Gastrocnemius medialis (tissue), 4 donors: ENCODE measurements around the gene ANKRD12. TPM values are rescaled to one million over a fixed set of nuclear protein-coding genes. Genes with fewer than 3 reads are reported as not detected.

Experiments
- ATAC-seq, 2 donors: fragments of 150-250 bp; one replicate each; pipeline ENCODE4 v1.9.1; 2016
- DNase-seq, 2 donors: peaks; one replicate each; pipeline ENCODE4 v3.0.0-alpha.2; 2019
- H3K27ac ChIP-seq, 4 donors: fragments of 200-600 bp; sonication (generic); 1 replicate in 1 of 4; 2 replicates in 3 of 4; pipeline ENCODE4 v1.5.1; 2016 to 2018; ENCODE audit warnings: mild to moderate bottlenecking in 2 of 4, moderate library complexity in 1 of 4
- H3K27me3 ChIP-seq, 3 donors: fragments of 200-600 bp; sonication (generic) in 2 of 3; 1 replicate in 1 of 3; 2 replicates in 2 of 3; pipeline versions ENCODE4 v1.5.1 to v1.6.0; 2016 to 2019; ENCODE audit warnings: mild to moderate bottlenecking in 1 of 3, moderate library complexity in 1 of 3
- H3K36me3 ChIP-seq, 2 donors: fragments of 200-600 bp; sonication (generic) in 1 of 2; one replicate each; pipeline ENCODE4 v1.5.1; 2017 to 2018
- H3K4me1 ChIP-seq, 2 donors: fragments of 200-600 bp; sonication (generic) in 1 of 2; one replicate each; pipeline ENCODE4 v1.5.1; 2016 to 2017; ENCODE audit warnings: mild to moderate bottlenecking in 2 of 2
- H3K4me3 ChIP-seq, 4 donors: fragments of 200-600 bp; sonication (generic) in 3 of 4; 1 replicate in 1 of 4; 2 replicates in 3 of 4; pipeline ENCODE4 v1.5.1; 2016 to 2019; ENCODE audit warnings: mild to moderate bottlenecking in 2 of 4
- H3K9me3 ChIP-seq, 3 donors: fragments of 200-600 bp; sonication (generic) in 2 of 3; 1 replicate in 1 of 3; 2 replicates in 2 of 3; pipeline ENCODE4 v1.5.1; 2016 to 2019
- CTCF ChIP-seq, 5 experiments: fragments of 450-650 bp in 3 of 5; fragments of 200-600 bp in 2 of 5; sonication (generic) in 2 of 5; IDR thresholded peaks in 4 of 5; conservative IDR thresholded peaks in 1 of 5; 1 replicate in 4 of 5; 2 replicates in 1 of 5; pipeline ENCODE4 v1.5.1; 2016 to 2019; ENCODE audit warnings: antibody characterized with exemption in 5 of 5, mild to moderate bottlenecking in 3 of 5, moderate library complexity in 3 of 5
- POLR2A ChIP-seq, 2 donors: fragments of 450-650 bp; IDR thresholded peaks; one replicate each; pipeline ENCODE4 v1.6.1; 2017; ENCODE audit warnings: antibody characterized with exemption in 2 of 2, mild to moderate bottlenecking in 2 of 2, moderate library complexity in 2 of 2
- in situ Hi-C, 4 donors: fragments of 200-750 bp; cut with MboI; loops; one replicate each; pipeline versions ENCODE4 v1.15.0 to v1.8.0; 2017; ENCODE audit warnings: low sequenced_read_pairs in 4 of 4
- intact Hi-C: fragments of 100-400 bp; cut with DNase I; formaldehyde crosslinking; loops from one replicate; pipeline ENCODE4 v1.15.1; 2023; ENCODE audit warnings: low total_unique reads
- total RNA-seq, 4 donors: library from RNA; depleted of rRNA; stranded (reverse); fragments of >200 nt; gene quantifications; one replicate each; pipeline versions ENCODE4 v1.1.0 to v1.2.3, GENCODE V29; 2016

The ANKRD12 gene
- total RNA-seq, 4 donors from 2014 or later = 26.9 to 40.1 (median 36.7) TPM

GRCh38 chr18:9172506-9173127 is 36.0 kb downstream of the ANKRD12 start:
- Histone ChIP-seq H3K9me3 (no peaks in the 10 kb centered on the region), H3K4me1 (peaks cover 42 to 48% of the 10 kb centered on the region in 2 donors), H3K4me3 (no peak overlapping the region), H3K27ac (peak overlapping the region in 1 of 4 donors; percentile 48), H3K27me3 (no peaks in the 10 kb centered on the region), H3K36me3 (no peaks in the 10 kb centered on the region)
- TF ChIP-seq POLR2A (IDR thresholded peaks at IDR 0.05) (no peak), CTCF (IDR thresholded peaks at IDR 0.05 in 4 of 5, conservative IDR thresholded peaks at IDR 0.05 in 1 of 5) (no peak)
- no peak for ATAC-seq
- no peak for DNase-seq
- intact Hi-C loops = no loop called here
- in situ Hi-C loops = loop anchor here in 1 of 4 donors (25.0 kb wide), 1 partner anchor 510 kb away; no protein-coding TSS in a partner anchor

DNA sequence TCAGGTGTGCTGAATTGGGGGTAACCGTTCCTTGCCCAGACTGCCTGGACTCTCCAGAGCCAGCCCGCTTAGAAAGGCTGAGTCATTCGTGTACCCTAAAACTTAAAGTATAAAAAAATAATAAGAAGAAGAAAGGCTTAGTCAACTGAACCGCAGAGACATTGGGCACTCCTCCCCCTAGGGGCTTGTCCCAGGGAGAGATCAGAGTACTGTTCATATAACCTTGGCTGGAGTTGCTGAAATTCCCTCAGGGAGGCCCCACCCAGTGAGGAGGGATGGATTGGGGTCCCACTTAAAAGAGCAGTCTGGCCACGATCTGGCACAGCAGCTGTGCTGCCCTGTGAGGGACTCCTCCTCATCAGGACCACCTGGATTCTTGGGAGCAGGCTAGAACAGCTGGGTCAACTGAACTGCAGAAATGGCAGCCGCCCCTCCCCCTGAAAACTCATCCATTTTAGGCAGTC is 37.2 kb downstream of the ANKRD12 start:
- in situ Hi-C loops = loop anchor here in 1 of 4 donors (25.0 kb wide), 1 partner anchor 512 kb away; no protein-coding TSS in a partner anchor
- intact Hi-C loops = no loop called here
- Histone ChIP-seq H3K4me3 (no peak overlapping the region), H3K36me3 (no peaks in the 10 kb centered on the region), H3K9me3 (no peaks in the 10 kb centered on the region), H3K27ac (peak overlapping the region in 3 of 4 donors; percentile 12 to 48 (median 16)), H3K27me3 (no peaks in the 10 kb centered on the region), H3K4me1 (peaks cover 51 to 54% of the 10 kb centered on the region in 2 donors)
- DNase-seq = no peak
- ATAC-seq = no peak
- TF ChIP-seq CTCF (IDR thresholded peaks at IDR 0.05 in 4 of 5, conservative IDR thresholded peaks at IDR 0.05 in 1 of 5) = no peak
- no peak for TF ChIP-seq POLR2A (IDR thresholded peaks at IDR 0.05)

GRCh38 chr18:9174302-9174701 is 37.7 kb downstream of the ANKRD12 start:
- no peak for TF ChIP-seq POLR2A (IDR thresholded peaks at IDR 0.05)
- TF ChIP-seq CTCF (IDR thresholded peaks at IDR 0.05 in 4 of 5, conservative IDR thresholded peaks at IDR 0.05 in 1 of 5) = no peak
- in situ Hi-C loops = loop anchor here in 1 of 4 donors (25.0 kb wide), 1 partner anchor 512 kb away; no protein-coding TSS in a partner anchor
- intact Hi-C loops = no loop called here
- Histone ChIP-seq H3K36me3 (no peaks in the 10 kb centered on the region), H3K4me1 (peaks cover 51 to 56% of the 10 kb centered on the region in 2 donors), H3K27me3 (no peaks in the 10 kb centered on the region), H3K4me3 (no peak overlapping the region), H3K27ac (peak overlapping the region in 3 of 4 donors; percentile 8 to 46 (median 12)), H3K9me3 (no peaks in the 10 kb centered on the region)
- no peak for DNase-seq
- ATAC-seq = peak in 1 of 2 donors; percentile 27

- H3K4me3 ChIP-seq = no peak overlapping the region
- no peak for DNase-seq
- no peak for ATAC-seq
- H3K36me3 ChIP-seq = no peaks in the 10 kb centered on the region
- intact Hi-C loops = no loop called here
- H3K9me3 ChIP-seq = no peaks in the 10 kb centered on the region
- peak overlapping the region in 1 of 4 donors; percentile 29 for H3K27ac ChIP-seq
- TF ChIP-seq CTCF (IDR thresholded peaks at IDR 0.05 in 4 of 5, conservative IDR thresholded peaks at IDR 0.05 in 1 of 5) (no peak), POLR2A (IDR thresholded peaks at IDR 0.05) (no peak)
- peaks cover 51 to 59% of the 10 kb centered on the region in 2 donors for H3K4me1 ChIP-seq
- in situ Hi-C loops = loop anchor here in 1 of 4 donors (25.0 kb wide), 1 partner anchor 337 kb away; no protein-coding TSS in a partner anchor
- no peaks in the 10 kb centered on the region for H3K27me3 ChIP-seq
Measured at GRCh38 chr18:9175115-9175514, 38.5 kb downstream of the ANKRD12 start.
